ENCODE results near the gene TXK.

Gene TXK

DNA sequence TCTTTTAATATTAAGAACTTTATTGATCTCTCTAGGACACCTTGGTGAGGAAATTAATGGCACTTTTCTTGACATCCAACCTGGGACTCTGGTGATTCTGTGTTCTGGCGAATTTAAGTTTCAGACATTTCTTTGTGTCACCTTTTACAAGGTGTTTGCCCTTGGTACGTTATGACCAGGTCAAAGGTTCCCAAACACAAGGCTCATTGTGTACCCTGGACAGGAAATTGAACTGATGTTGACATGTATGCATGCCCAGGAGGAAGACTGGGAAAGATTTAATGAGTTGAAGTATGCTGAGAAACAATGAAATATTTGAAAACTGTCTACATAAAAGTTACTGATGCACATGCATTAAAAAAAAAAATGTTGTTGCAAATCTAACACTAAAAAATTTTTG, 95.4 kb downstream of the TXK start:
- H3K4me2 ChIP-seq: no peak overlapping the region
- TF ChIP-seq, protein P1, sequence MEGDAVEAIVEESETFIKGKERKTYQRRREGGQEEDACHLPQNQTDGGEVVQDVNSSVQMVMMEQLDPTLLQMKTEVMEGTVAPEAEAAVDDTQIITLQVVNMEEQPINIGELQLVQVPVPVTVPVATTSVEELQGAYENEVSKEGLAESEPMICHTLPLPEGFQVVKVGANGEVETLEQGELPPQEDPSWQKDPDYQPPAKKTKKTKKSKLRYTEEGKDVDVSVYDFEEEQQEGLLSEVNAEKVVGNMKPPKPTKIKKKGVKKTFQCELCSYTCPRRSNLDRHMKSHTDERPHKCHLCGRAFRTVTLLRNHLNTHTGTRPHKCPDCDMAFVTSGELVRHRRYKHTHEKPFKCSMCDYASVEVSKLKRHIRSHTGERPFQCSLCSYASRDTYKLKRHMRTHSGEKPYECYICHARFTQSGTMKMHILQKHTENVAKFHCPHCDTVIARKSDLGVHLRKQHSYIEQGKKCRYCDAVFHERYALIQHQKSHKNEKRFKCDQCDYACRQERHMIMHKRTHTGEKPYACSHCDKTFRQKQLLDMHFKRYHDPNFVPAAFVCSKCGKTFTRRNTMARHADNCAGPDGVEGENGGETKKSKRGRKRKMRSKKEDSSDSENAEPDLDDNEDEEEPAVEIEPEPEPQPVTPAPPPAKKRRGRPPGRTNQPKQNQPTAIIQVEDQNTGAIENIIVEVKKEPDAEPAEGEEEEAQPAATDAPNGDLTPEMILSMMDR (conservative IDR thresholded peaks at IDR 0.05; ENCODE audit: low read depth, low read length): no peak
- no peak overlapping the region for H2AFZ ChIP-seq (ENCODE audit: low read depth)
- no peaks in the 10 kb centered on the region for H4K20me1 ChIP-seq (ENCODE audit: insufficient read depth)
- no peaks in the 10 kb centered on the region for H3K36me3 ChIP-seq (ENCODE audit: insufficient read depth)
- no peak overlapping the region for H3K27ac ChIP-seq
- no peaks in the 10 kb centered on the region for H3K4me1 ChIP-seq (ENCODE audit: low read depth, poor library complexity, severe bottlenecking)
- H3K27me3 ChIP-seq (ENCODE audit: insufficient read depth, low read depth): no peaks in the 10 kb centered on the region
- H3K79me2 ChIP-seq (ENCODE audit: insufficient read depth, low read depth): no peaks in the 10 kb centered on the region
- no peak overlapping the region for H3K4me3 ChIP-seq (IDR thresholded peaks at IDR 0.05; ENCODE audit: insufficient read depth, low read depth, low read length)
- H3K9ac ChIP-seq: no peak overlapping the region

DNA sequence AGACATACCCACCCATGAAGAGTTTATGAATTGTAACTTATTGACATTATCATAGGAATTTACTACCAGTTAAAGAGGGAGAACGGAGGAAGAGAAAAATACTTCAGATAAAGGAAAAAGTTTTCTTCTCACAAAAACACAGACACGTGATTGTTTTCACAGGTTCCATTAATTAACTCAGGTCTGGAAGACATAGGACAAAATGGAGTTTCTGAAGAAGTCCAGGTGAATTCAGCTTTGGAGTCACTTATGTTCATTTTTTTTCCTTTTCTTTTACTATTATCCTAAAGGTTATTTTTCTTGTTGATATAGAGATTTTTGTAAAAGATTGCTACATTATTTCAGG, 97.0 kb downstream of the TXK start:
- H3K36me3 ChIP-seq (ENCODE audit: insufficient read depth): no peaks in the 10 kb centered on the region
- TF ChIP-seq, protein P1 (conservative IDR thresholded peaks at IDR 0.05; ENCODE audit: low read depth, low read length): no peak
- no peaks in the 10 kb centered on the region for H3K79me2 ChIP-seq (ENCODE audit: insufficient read depth, low read depth)
- H3K27me3 ChIP-seq (ENCODE audit: insufficient read depth, low read depth): no peaks in the 10 kb centered on the region
- H3K4me3 ChIP-seq (IDR thresholded peaks at IDR 0.05; ENCODE audit: insufficient read depth, low read depth, low read length): no peak overlapping the region
- H3K27ac ChIP-seq: no peak overlapping the region
- H3K9ac ChIP-seq: no peak overlapping the region
- H2AFZ ChIP-seq (ENCODE audit: low read depth): no peak overlapping the region
- H3K4me1 ChIP-seq (ENCODE audit: low read depth, poor library complexity, severe bottlenecking): no peaks in the 10 kb centered on the region
- no peak overlapping the region for H3K4me2 ChIP-seq
- H4K20me1 ChIP-seq (ENCODE audit: insufficient read depth): no peaks in the 10 kb centered on the region

GRCh38 chr4:48035952-48036351, 98.1 kb downstream of the TXK start:
- H3K4me1 ChIP-seq (ENCODE audit: low read depth, poor library complexity, severe bottlenecking): no peaks in the 10 kb centered on the region
- H2AFZ ChIP-seq (ENCODE audit: low read depth): no peak overlapping the region
- no peak overlapping the region for H3K9ac ChIP-seq
- H3K4me3 ChIP-seq (IDR thresholded peaks at IDR 0.05; ENCODE audit: insufficient read depth, low read depth, low read length): no peak overlapping the region
- H3K79me2 ChIP-seq (ENCODE audit: insufficient read depth, low read depth): no peaks in the 10 kb centered on the region
- H3K27me3 ChIP-seq (ENCODE audit: insufficient read depth, low read depth): no peaks in the 10 kb centered on the region
- TF ChIP-seq, protein P1 (conservative IDR thresholded peaks at IDR 0.05; ENCODE audit: low read depth, low read length): no peak
- H3K36me3 ChIP-seq (ENCODE audit: insufficient read depth): no peaks in the 10 kb centered on the region
- H4K20me1 ChIP-seq (ENCODE audit: insufficient read depth): no peaks in the 10 kb centered on the region
- H3K27ac ChIP-seq: no peak overlapping the region
- H3K4me2 ChIP-seq: no peak overlapping the region

DNA sequence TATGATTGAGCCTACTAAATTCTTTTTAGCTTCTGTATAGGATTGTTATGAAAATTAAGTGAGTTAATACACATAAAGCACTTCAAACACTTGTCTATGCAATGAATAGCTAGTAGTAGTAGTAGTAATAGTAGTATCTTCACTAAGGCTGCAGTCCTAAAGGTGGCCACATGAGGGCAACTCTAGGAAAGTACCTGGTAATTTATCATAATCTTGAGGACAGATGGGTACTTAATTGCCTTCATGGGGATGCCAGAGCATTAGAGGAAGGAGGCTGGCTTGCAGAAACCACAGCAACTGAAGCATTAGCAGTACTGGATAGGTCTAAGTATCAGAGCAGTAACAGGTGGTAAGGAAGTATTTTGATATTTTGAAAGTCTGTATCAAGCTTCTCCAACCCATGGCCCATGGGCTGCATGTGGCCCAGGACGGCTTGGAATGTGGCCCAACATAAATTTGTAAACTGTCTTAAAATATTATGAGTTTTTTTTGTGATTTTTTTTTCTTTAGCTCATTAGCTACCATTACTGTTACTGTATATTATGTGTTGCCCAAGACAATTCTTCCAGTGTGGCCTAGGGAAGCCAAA, 100.1 kb downstream of the TXK start:
- Histone ChIP-seq H3K27me3 (ENCODE audit: insufficient read depth, low read depth) (no peaks in the 10 kb centered on the region), H3K27ac (no peak overlapping the region), H3K79me2 (ENCODE audit: insufficient read depth, low read depth) (no peaks in the 10 kb centered on the region), H3K9ac (no peak overlapping the region), H3K4me2 (no peak overlapping the region), H3K36me3 (ENCODE audit: insufficient read depth) (no peaks in the 10 kb centered on the region), H2AFZ (ENCODE audit: low read depth) (no peak overlapping the region), H3K4me3 (IDR thresholded peaks at IDR 0.05; ENCODE audit: insufficient read depth, low read depth, low read length) (no peak overlapping the region), H4K20me1 (ENCODE audit: insufficient read depth) (no peaks in the 10 kb centered on the region), H3K4me1 (ENCODE audit: low read depth, poor library complexity, severe bottlenecking) (peaks cover 2% of the 10 kb centered on the region)
- TF ChIP-seq, protein P1 (conservative IDR thresholded peaks at IDR 0.05; ENCODE audit: low read depth, low read length): peak; percentile 74

Measured in KMS-11 (cell line).